GM12878 (cell line): ENCODE results near the gene MFSD6.

Experiments used
- ATF2 ChIP-seq: IDR thresholded peaks from 2 replicates; pipeline ENCODE4 v1.6.1; 2012; ENCODE audit warnings: low read length, inconsistent platforms
- CTCF ChIP-seq, 3 experiments: IDR thresholded peaks in 2 of 3; conservative IDR thresholded peaks in 1 of 3; 2 replicates each; pipeline ENCODE4 v1.5.1; 2011; ENCODE audit warnings: low read depth in 3 of 3, low read length in 3 of 3, mild to moderate bottlenecking in 3 of 3, control low read depth in 2 of 3, moderate library complexity in 2 of 3, inconsistent platforms in 1 of 3, mixed read lengths in 1 of 3; ENCODE audit not compliant: control insufficient read depth in 2 of 3, insufficient read depth in 1 of 3; ENCODE audit errors: extremely low read depth in 1 of 3
- ESRRA ChIP-seq: IDR thresholded peaks from 2 replicates; pipeline ENCODE4 v1.6.1; 2012; ENCODE audit warnings: mild to moderate bottlenecking, low read length, improper control_type of control experiment
- EZH2 ChIP-seq: IDR thresholded peaks from 2 replicates; pipeline ENCODE4 v1.6.1; 2012; ENCODE audit warnings: low read depth, mild to moderate bottlenecking, control low read depth, inconsistent platforms, low read length, borderline replicate concordance; ENCODE audit not compliant: control insufficient read depth
- HDAC6 ChIP-seq: fragments of 200-600 bp; sonication (generic); IDR thresholded peaks from one replicate; pipeline ENCODE4 v1.8.0; 2017; ENCODE audit warnings: antibody characterized with exemption; ENCODE audit not compliant: unreplicated experiment
- NFIC ChIP-seq: IDR thresholded peaks from 2 replicates; pipeline ENCODE4 v1.6.1; 2012; ENCODE audit warnings: low read depth, mild to moderate bottlenecking, inconsistent platforms, low read length, moderate library complexity
- NFYA ChIP-seq: IDR thresholded peaks from 2 replicates; pipeline ENCODE4 v1.6.1; 2011; ENCODE audit warnings: low read depth, mild to moderate bottlenecking, low read length, improper control_type of control experiment, borderline replicate concordance
- POLR2A ChIP-seq: IDR thresholded peaks from 2 replicates; pipeline ENCODE4 v1.6.1; 2011; ENCODE audit warnings: low read depth, mild to moderate bottlenecking, low read length
- POLR2AphosphoS5 ChIP-seq: IDR thresholded peaks from 2 replicates; pipeline ENCODE4 v1.6.1; 2011; ENCODE audit warnings: mild to moderate bottlenecking, low read length, inconsistent platforms
- RAD21 ChIP-seq: IDR thresholded peaks from 2 replicates; pipeline ENCODE4 v1.6.1; 2011; ENCODE audit warnings: mild to moderate bottlenecking, low read depth, low read length, moderate library complexity; ENCODE audit not compliant: insufficient read depth

DNA sequence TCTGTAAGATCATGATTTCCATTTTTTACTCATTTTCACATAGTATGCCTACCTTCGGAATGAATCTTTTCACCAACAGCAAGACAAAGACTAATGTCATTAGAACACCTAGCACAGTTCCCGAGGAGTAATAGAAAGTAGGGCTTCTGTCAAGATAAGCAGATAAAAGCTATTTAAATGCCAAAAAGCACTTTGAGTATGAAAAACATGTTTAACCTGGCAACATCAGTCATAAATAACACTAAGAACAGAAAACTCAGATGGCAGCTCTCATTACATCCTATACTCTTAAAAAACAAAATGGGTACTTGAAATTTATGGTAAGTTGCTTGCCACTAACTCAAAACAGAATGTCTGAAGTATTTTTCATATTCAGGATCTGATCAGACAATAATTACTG lies 109.3 kb downstream of the MFSD6 start:
- TF ChIP-seq NFIC (no peak), POLR2A (no peak), EZH2 (no peak), ESRRA (no peak), RAD21 (no peak), ATF2 (no peak), HDAC6 (no peak), NFYA (no peak), POLR2AphosphoS5 (no peak), CTCF (IDR thresholded peaks at IDR 0.05 in 2 of 3, conservative IDR thresholded peaks at IDR 0.05 in 1 of 3; ENCODE audit: control insufficient read depth in 2 of 3, extremely low read depth in 1 of 3, insufficient read depth in 1 of 3, low read depth in 3 of 3, low read length in 3 of 3) (no peak)
